ENCODE results near the gene VPS36. TPM values are rescaled to one million over a fixed set of nuclear protein-coding genes. Genes with fewer than 3 reads are reported as not detected.

The VPS36 gene
- total and polyA plus RNA-seq, 2 of the 8 experiments (the other 6 are each of a cell fraction or from before 2014, with no cell fraction given) = 14.1 to 19.8 TPM

DNA sequence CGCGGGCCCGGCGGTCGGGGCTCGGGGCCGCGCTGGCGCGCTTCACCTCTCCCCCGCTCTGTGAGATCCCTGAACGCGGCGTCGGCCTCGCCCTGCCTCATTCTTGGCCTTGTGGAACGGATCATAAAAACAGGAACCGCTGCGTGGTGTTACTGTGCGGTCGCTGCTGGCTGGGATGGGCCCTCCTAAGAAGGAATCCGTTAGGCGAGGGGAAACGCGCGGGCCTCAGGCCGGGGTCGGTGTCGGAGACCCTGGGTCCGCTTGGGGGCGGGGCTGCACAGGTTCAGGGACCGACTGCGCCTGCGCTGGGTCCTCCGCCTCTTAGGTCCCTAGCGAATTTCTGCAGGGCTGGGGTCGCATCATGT lies 5.2 kb upstream of the VPS36 start:
- Histone ChIP-seq H3K18ac (ENCODE audit: extremely low read depth, low read length) (no peak overlapping the region; the same call in 1 of the 2 replicates), H3K79me2 (ENCODE audit: control insufficient read depth in 1 of 2, insufficient read depth in 2 of 2, low read length in 2 of 2) (peaks cover 0 to 21% of the 10 kb centered on the region in 2 experiments; a peak in 2 of 4 replicates), H2BK120ac (replicated peaks; ENCODE audit: low read depth, low read length) (no peak overlapping the region), H3K9me3 (ENCODE audit: insufficient read depth in 2 of 2, low read depth in 1 of 2, low read length in 1 of 2) (no peaks in the 10 kb centered on the region), H4K8ac (ENCODE audit: extremely low read depth, insufficient read depth, low read length) (peak overlapping the region; percentile 69; the same call in 1 of the 2 replicates), H3K4me2 (ENCODE audit: insufficient read depth in 1 of 2, low read depth in 2 of 2, low read length in 2 of 2) (peak overlapping the region; percentile 92 to 93), H3K9ac (replicated peaks in 1 of 4; ENCODE audit: extremely low read depth in 1 of 4, low read depth in 3 of 4, low read length in 3 of 4) (peak overlapping the region; percentile 84 to 89 (median 88)), H3K56ac (replicated peaks; ENCODE audit: insufficient read length, low read depth, low read length) (peak overlapping the region; percentile 98), H3K14ac (ENCODE audit: insufficient read length) (no peak overlapping the region), H3K23ac (ENCODE audit: insufficient read length) (no peak overlapping the region), H2BK20ac (ENCODE audit: low read length) (no peak overlapping the region), H2BK5ac (ENCODE audit: low read depth, low read length) (peak overlapping the region; percentile 90), H4K5ac (ENCODE audit: insufficient read length, low read depth, low read length) (peak overlapping the region; percentile 98), H4K20me1 (replicated peaks in 1 of 2; ENCODE audit: control insufficient read depth in 1 of 2, insufficient read depth in 2 of 2, low read length in 2 of 2) (peaks cover 0 to 2% of the 10 kb centered on the region in 2 experiments), H2BK15ac (ENCODE audit: low read length) (no peak overlapping the region), H3K79me1 (ENCODE audit: low read depth, low read length) (no peaks in the 10 kb centered on the region), H3K4ac (replicated peaks; ENCODE audit: insufficient read length, low read depth, low read length) (no peak overlapping the region), H3K27ac (ENCODE audit: low read depth, low read length) (peak overlapping the region; percentile 72; the same call in 1 of the 2 replicates), H2AFZ (ENCODE audit: low read length) (peak overlapping the region; percentile 82; the same call in 1 of the 2 replicates), H3K23me2 (ENCODE audit: low read depth, low read length) (peaks cover 5% of the 10 kb centered on the region), H3K27me3 (replicated peaks in 1 of 4; ENCODE audit: control insufficient read depth in 3 of 4, extremely low read depth in 1 of 4, insufficient read depth in 3 of 4, low read length in 3 of 4) (no peaks in the 10 kb centered on the region), H3K4me3 (ENCODE audit: extremely low read depth in 1 of 4, insufficient read depth in 2 of 4, low read depth in 3 of 4, low read length in 4 of 4) (peak overlapping the region; percentile 69 to 96 (median 84)), H4K91ac (replicated peaks; ENCODE audit: insufficient read length, low read length) (no peak overlapping the region), H3K4me1 (replicated peaks in 1 of 4; ENCODE audit: control insufficient read depth in 3 of 4, insufficient read depth in 4 of 4, low read length in 3 of 4) (peaks cover 2 to 7% (median 3%) of the 10 kb centered on the region in 4 experiments; a peak in 4 of 7 replicates), H2BK12ac (ENCODE audit: low read depth, low read length) (no peak overlapping the region), H3K36me3 (ENCODE audit: control insufficient read depth in 2 of 4, insufficient read depth in 4 of 4, low read length in 3 of 4) (peaks cover 0 to 34% (median 8%) of the 10 kb centered on the region in 4 experiments; a peak in 6 of 8 replicates), H2AK5ac (ENCODE audit: low read depth, low read length) (no peak overlapping the region)
- TF ChIP-seq NRF1 (IDR thresholded peaks at IDR 0.05; ENCODE audit: low read depth, low read length) (peak; percentile 61), ASH2L (IDR thresholded peaks at IDR 0.05; ENCODE audit: low read length) (peak; percentile 81), PHF8 (conservative IDR thresholded peaks at IDR 0.05; ENCODE audit: low read depth, low read length) (peak; percentile 66), POLR2A (IDR thresholded peaks at IDR 0.05; ENCODE audit: control extremely low read depth in 1 of 2, low read depth in 2 of 2, low read length in 2 of 2) (peak; percentile 2 to 11; a peak in 2 of 3 replicates), KDM1A (IDR thresholded peaks at IDR 0.05; ENCODE audit: borderline replicate concordance, low read length) (peak; percentile 71; the same call in 1 of the 2 replicates), SAP30 (IDR thresholded peaks at IDR 0.05; ENCODE audit: insufficient read depth, insufficient replicate concordance, low read length) (no peak), KDM4A (IDR thresholded peaks at IDR 0.05; ENCODE audit: low read depth, low read length, severe bottlenecking) (peak; percentile 89), RNF2 (IDR thresholded peaks at IDR 0.05; ENCODE audit: borderline replicate concordance, low read depth, low read length, missing control alignments, poor library complexity, severe bottlenecking) (no peak), TAF7 (optimal IDR thresholded peaks at IDR 0.05; ENCODE audit: borderline replicate concordance, low read depth, low read length) (no peak), SIN3A (conservative IDR thresholded peaks at IDR 0.05 in 1 of 2, IDR thresholded peaks at IDR 0.05 in 1 of 2; ENCODE audit: low read depth in 1 of 2, low read length in 2 of 2) (peak in 1 of 2 experiments; percentile 73; a peak in 1 of 4 replicates)
- TF ChIP-seq, protein P1, sequence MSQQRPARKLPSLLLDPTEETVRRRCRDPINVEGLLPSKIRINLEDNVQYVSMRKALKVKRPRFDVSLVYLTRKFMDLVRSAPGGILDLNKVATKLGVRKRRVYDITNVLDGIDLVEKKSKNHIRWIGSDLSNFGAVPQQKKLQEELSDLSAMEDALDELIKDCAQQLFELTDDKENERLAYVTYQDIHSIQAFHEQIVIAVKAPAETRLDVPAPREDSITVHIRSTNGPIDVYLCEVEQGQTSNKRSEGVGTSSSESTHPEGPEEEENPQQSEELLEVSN (IDR thresholded peaks at IDR 0.05) = 0 out of 2 replicates have a peak, but pooled peaks have one; percentile 36
- ChIA-PET POLR2A (ENCODE audit: partially characterized antibody) (no interaction called here), CTCF (ENCODE audit: partially characterized antibody) (no interaction called here)
- DNase-seq (ENCODE audit: low read depth in 1 of 2, low spot score in 2 of 2) (peak in 1 of 2 experiments; percentile 94), FAIRE-seq (no peak)
- WGBS, 2 experiments (ENCODE audit: extremely low coverage in 1 of 2, insufficient coverage in 1 of 2, insufficient read length in 1 of 2, insufficient replicate concordance in 2 of 2, low coverage in 1 of 2, low lambda C conversion rate in 2 of 2, missing lambda C conversion rate in 1 of 2) = 1% methylated on average over 23 of the region's 37 CpGs; no CpG with 5 or more reads in 1 of the 2 experiments

Measured in H1 (cell line).